ENCODE measurements around the gene ADGRD1. TPM values are rescaled to one million over a fixed set of nuclear protein-coding genes. Genes with fewer than 3 reads are reported as not detected.

The ADGRD1 gene
- total RNA-seq, 1 donor from 2014 or later: 0.61 TPM

DNA sequence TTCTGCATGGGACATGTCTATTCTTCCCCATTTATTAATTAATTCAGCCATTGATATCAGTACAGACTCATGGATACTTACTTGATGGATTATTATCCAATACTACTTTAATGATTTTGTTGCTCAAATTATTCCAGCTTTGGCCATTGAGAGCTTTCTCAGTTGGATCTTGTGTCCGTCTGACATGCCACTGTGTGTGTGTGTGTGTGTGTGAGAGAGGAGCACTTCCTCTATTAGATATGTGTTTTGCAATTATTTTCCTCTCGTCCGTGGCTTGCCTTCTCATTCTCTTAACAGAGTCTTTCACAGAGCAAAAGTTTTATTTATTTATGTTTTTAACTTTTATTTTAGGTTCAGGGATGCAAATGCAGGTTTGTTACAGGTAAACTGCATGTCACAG, 194.2 kb downstream of the ADGRD1 start:
- intact Hi-C loops (cut with micrococcal nuclease): no loop called here

DNA sequence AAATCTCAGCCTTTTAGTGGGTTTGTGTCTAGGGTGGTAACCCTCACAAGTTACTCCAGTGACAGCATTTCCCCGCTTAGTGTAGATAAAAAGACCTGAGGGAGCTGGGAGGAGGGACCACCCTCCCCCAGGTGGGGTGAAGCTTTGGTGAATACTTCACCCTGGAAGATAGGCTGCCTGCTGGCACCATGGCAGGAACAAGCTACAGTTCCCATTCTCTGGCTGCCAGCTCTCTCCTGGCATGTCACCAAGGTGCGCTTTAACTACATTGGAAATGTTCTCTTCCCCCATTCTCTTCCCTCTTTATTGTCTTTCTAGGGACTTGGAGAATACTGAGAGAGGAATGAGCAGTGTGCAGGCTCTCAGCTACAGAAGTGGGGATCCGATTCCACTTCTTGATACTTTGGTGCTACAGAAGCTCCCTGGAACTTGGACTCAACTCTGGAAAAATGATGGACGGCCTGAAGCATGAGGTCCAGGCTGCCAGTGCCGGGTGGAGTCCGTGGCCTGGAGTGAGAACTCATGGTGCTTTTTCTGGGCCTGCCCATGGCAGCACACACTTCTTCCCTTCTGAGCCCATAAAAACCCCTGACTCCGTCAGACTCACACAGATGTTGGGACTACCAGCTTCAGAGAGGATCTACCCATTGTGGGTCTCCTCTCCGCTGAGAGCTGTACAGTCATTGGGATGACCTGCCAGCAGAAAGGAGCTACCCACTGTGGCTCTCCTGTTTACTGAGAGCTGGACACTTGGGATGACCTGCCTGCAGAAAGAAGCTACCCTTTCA, 198.0 kb downstream of the ADGRD1 start:
- intact Hi-C loops (cut with micrococcal nuclease): no loop called here

- intact Hi-C loops (cut with micrococcal nuclease): no loop called here
These were observed 198.9 kb downstream of the ADGRD1 start for GRCh38 chr12:131152587-131152986.

- intact Hi-C loops (cut with micrococcal nuclease): no loop called here
These were observed 199.3 kb downstream of the ADGRD1 start for GRCh38 chr12:131153016-131153415.

DNA sequence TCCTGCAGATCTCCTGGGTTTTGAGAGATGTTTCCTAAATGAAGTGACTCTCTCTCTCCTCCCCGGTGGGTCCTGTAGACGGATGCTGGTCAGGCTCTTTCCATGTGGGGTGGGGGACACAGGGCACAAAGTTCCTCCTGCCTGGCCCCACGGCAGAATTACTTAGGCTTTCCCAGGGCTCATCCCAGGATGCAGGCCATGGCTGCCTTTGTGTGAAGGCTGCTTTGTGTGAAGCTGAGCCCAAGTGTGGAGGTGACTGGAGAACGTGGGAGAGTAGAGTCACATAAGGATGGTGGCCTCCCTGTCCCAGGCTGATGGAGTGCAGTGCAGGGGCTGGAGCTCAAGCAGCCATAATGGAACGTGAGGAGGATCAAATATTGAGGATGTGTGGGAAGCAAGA, 200.2 kb downstream of the ADGRD1 start:
- intact Hi-C loops (cut with micrococcal nuclease): no loop called here

- intact Hi-C loops (cut with micrococcal nuclease): no loop called here
These were observed 201.4 kb downstream of the ADGRD1 start for GRCh38 chr12:131155131-131155530.

- intact Hi-C loops (cut with micrococcal nuclease): no loop called here
These were observed 204.0 kb downstream of the ADGRD1 start for GRCh38 chr12:131157743-131158142.

DNA sequence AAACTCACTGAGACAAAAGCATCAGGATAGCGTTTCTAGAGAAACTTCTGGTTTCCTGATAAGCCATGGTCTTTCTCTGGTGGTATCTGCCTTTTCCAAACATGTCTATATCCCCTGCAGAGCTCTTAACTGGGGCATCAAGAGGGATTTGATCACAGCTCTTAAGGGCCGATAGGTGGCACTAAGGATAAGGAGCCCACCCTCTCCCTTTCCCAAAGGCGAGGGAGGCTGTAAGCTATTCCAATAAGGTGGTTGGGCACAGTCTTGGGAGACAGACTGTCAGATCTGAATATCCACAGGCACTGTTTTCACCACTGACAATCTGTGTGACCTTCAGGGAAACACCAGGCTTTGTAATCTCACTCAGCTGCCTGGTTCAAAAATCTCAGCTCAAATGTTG, 206.0 kb downstream of the ADGRD1 start:
- intact Hi-C loops (cut with micrococcal nuclease): no loop called here

DNA sequence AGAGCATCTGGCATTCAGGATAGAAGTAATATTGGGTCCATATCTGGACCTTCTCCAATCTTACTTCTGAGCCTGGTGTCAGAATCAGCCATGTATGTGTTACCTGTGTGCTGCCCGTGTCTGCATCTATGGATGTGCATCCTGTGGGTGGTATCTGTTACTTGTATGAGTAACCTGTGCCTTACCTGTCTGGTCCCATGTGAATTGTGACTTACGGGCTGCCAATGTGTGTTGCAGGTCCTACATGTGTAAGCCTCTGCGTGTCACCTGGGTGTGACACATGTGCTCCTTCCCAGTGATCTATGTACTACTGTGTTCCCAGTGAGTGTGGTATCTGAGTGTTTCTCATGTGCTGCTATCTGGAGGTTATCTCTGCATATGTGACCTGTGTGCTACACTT, 208.4 kb downstream of the ADGRD1 start:
- intact Hi-C loops (cut with micrococcal nuclease): no loop called here

GRCh38 chr12:131163189-131163738, 209.6 kb downstream of the ADGRD1 start:
- intact Hi-C loops (cut with micrococcal nuclease): no loop called here

DNA sequence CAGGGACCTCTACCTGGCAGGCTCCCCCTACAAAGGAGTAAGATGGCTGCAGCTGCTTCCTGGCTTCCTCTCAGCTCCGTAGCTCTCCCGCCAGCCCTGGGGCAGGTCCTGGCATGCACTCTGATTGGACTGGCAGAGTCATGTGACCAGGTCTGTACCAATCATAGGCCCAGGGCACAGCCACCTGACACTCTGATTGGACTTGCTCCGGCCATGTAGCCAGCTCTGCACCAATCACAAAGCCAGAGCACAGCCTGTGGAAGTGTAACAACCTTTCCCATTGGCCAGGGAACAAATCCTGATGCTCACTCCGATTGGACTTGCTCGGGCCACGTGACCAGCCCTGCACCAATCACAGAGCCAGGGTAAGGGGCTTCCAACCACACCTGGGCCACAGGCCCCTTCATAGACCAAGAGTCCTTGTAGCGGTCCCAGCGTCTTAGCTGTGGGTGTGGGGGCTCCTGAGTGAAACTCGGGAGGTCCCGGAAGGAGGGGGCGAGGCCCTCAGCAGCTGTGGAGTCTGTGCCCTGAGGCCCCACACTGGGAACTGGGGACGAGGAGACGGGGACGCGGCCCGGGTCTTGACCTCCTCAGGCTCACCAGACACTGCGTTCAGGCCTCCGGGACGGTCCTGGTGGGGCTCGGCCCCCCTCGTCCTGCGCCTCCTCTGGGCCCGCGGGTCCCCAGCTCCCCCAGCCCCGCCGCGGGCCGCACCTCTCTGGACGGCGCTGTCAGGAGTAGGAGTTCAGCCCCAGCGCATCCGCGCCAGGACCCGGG, 210.6 kb downstream of the ADGRD1 start:
- intact Hi-C loops (cut with micrococcal nuclease): no loop called here

- intact Hi-C loops (cut with micrococcal nuclease): no loop called here
These were observed 213.0 kb downstream of the ADGRD1 start for GRCh38 chr12:131166717-131167116.

DNA sequence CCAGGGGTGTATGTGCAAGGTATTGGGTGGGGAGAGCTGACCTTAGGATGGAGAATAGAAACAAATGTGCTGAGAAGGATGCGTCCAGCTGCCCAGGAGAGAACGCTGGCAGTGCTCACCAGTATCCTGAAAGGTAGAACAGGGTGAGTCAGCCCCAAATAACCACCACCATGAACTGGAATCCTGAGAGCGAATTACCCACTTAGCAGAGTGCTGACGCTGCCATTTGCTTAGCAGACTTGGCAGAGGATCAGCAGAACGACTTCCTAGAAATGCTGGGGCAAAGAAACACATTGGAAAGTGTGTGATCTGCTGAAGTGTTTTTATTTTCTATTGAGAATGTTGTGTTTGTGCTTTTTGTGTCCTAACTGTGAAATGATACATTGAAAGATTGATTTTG, 213.6 kb downstream of the ADGRD1 start:
- intact Hi-C loops (cut with micrococcal nuclease): no loop called here

DNA sequence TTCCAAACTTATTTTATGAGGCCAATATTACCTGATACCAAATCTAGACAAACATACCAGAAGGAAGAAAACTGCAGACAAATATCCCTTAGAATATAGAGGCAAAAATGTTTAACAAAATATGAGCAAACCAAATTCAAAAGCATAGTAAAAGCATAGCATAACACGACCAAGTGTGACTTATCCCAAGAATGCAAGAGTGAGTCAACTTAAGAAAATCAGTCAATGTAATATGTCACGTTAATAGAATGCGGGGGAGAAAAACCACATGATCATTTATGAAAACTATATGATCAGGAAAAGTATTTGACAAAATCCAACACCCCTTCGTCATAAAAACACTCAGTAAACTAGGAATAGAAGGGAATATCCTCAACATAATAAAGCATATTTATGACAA, 217.3 kb downstream of the ADGRD1 start:
- intact Hi-C loops (cut with micrococcal nuclease): no loop called here

DNA sequence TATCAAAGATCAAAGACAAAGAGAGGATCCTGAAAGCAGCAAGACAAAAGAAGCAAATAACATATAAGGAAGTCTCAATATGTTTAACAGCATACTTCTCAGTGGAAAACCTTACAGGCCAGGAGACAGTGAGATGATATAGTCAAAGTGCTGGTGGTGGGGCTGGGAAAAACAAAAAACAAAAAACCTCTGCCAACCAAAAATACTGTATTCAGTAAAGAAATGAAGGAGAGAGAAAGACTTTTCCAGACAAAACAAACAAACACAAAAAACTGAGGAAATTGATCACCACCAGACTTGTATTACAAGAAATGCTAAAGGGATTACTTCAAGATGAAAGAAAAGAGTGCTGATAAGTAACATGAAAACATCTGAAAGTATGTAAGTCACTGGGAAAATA, 221.2 kb downstream of the ADGRD1 start:
- intact Hi-C loops (cut with micrococcal nuclease): no loop called here

GRCh38 chr12:131176266-131176665, 222.6 kb downstream of the ADGRD1 start:
- intact Hi-C loops (cut with micrococcal nuclease): no loop called here

GRCh38 chr12:131176926-131177325, 223.2 kb downstream of the ADGRD1 start:
- intact Hi-C loops (cut with micrococcal nuclease): no loop called here

DNA sequence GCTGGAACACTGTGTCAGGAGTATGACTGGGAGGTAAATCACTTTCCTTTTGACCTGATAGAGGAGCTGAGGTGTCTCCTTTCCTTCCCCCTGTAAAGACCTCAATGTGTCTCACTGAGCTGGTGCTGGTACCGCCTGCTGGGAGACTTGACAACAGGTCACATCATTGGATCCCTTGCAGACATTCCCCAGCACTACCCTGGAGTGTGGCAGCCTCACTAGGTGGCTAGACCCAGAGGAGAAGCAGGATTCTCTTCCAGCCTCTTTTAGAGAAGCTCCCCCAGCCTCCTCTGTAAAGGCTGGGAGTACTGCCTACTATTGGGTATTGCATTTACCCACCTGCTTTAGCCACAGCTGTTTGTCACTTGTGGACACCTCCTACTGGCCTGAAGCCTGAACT, 223.9 kb downstream of the ADGRD1 start:
- intact Hi-C loops (cut with micrococcal nuclease): no loop called here

DNA sequence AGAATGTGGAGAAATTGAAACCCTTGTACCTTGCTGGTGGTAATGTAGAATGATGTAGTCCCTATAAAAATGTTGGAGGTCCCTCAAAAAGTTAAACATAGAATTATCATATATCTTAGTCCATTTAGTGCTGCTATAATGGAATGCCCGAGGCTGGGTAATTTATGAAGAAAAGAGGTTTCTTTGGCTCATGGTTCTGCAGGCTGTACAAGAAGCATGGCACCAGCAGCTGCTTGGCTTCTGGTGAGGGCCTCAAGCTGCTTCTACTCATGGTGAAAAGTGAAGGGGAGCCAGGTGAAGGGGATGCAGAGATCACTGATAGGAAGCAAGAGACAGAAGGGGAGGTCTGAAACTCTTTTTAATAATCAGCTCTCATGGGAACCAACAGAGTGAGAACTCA, 233.9 kb downstream of the ADGRD1 start:
- intact Hi-C loops (cut with micrococcal nuclease): no loop called here

- intact Hi-C loops (cut with micrococcal nuclease): no loop called here
These were observed 234.7 kb downstream of the ADGRD1 start for GRCh38 chr12:131188131-131189050.

GRCh38 chr12:131189781-131190180, 236.1 kb downstream of the ADGRD1 start:
- intact Hi-C loops (cut with micrococcal nuclease): no loop called here

All from T-helper 2 cell treated with Interferon-gamma antibody and Interleukin-4, amounts not matched to agents 100 ng/mL and 5 ng/mL, for 36 hours (primary cell).